ENCODE measurements around the gene CREB3L1.

Gene CREB3L1

GRCh38 chr11:46272816-46273427 is 4.5 kb upstream of the CREB3L1 start:
- no peak for DNase-seq (ENCODE audit: low read depth in 3 of 3)

- DNase-seq (ENCODE audit: low read depth in 3 of 3) = no peak
Observed at GRCh38 chr11:46273511-46274205, 3.8 kb upstream of the CREB3L1 start.

GRCh38 chr11:46275964-46276641 is 1.4 kb upstream of the CREB3L1 start:
- no peak for DNase-seq (ENCODE audit: low read depth in 3 of 3)

DNA sequence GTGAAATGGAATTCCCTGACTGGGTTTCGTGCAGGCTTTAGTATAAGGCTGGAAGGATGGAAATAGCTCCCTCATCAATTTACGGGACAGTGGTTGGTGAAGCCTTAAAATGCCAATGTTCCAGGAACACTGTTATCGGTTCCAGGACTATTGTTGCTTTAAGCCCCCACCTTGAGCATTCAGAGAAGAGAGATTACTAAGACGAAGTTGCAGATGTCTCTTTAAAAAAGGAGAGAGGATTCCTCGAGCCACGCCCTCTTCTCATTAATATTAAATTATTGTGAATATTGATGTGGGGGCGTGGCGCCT is 195 bp upstream of the CREB3L1 start:
- DNase-seq (ENCODE audit: low read depth in 3 of 3) = no peak

- peak in 1 of 3 donors; percentile 38 for DNase-seq (ENCODE audit: low read depth in 3 of 3)
Observed at GRCh38 chr11:46278387-46279125, 1.1 kb downstream of the CREB3L1 start.

GRCh38 chr11:46279126-46280099 is 2.0 kb downstream of the CREB3L1 start:
- no peak for DNase-seq (ENCODE audit: low read depth in 3 of 3)

- no peak for DNase-seq (ENCODE audit: low read depth in 3 of 3)
Observed at GRCh38 chr11:46280706-46281105, 3.2 kb downstream of the CREB3L1 start.

DNA sequence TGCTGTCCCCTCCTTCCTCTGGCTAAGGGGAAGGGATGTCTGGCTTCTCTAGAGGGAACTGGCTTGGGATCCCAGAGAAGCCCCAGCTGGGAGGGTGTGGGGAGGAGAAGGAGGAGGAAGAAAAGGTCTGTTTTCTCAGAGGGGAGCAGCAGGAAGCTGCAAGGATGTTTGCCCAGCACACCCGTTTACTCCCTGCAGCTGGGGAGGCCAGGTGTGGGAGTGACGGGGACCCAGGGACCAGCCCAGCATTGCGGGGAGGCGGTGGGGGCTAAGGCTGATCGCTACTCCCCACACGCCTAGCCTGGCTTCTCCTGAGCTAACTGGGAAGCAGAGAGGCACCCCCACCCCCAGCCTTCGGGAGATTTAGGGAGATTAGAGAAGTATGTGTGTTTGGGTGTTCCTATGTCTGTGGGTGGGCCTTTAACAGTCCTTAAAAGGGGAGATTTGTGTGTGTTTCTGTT is 3.9 kb downstream of the CREB3L1 start:
- no peak for DNase-seq (ENCODE audit: low read depth in 3 of 3)

DNA sequence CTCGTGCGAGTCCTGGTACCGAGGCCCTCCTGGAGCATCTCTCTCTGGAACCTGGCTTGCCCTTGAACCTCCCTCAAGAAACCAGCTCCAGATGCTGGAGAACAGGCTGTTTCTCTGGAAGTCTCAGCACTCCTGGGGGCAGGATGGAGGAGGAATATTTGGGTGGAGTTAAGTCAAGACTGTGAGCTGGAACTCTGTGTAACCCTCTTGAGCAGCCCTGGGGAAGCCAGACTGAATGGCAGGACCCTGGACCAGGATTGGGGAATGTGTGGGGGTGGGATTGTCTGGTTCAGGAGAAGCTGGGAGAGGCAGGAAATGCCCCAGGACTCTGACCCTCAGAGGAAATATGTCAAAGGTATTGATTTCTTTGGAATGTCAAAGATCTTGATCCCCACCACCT is 7.7 kb downstream of the CREB3L1 start:
- DNase-seq (ENCODE audit: low read depth in 3 of 3) = no peak

- DNase-seq (ENCODE audit: low read depth in 3 of 3) = no peak
Observed at GRCh38 chr11:46285594-46286033, 8.2 kb downstream of the CREB3L1 start.

DNA sequence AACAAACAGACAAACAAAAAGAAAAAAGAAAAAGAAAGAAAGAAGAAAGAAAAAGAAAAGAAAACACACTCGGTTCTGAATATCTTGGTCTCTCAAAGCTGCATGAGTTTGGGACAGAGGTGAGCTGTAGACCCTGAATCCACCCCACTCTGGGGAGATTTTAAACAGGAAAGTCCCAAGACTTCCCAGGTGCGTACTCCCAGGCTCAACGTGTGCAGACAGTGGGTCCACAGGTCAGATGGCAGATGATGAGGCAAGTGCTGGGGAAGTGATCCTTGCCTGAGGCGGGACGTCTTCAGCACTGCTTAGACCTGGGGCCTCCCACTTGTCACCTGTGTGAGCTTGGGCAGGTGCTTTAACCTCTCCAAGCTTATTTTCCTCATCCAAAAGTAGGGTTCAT is 9.3 kb downstream of the CREB3L1 start:
- no peak for DNase-seq (ENCODE audit: low read depth in 3 of 3)

- no peak for DNase-seq (ENCODE audit: low read depth in 3 of 3)
Observed at GRCh38 chr11:46288451-46288850, 11.0 kb downstream of the CREB3L1 start.

- DNase-seq (ENCODE audit: low read depth in 3 of 3) = no peak
Observed at GRCh38 chr11:46290011-46290410, 12.5 kb downstream of the CREB3L1 start.

GRCh38 chr11:46290598-46291309 is 13.3 kb downstream of the CREB3L1 start:
- DNase-seq (ENCODE audit: low read depth in 3 of 3) = no peak

DNA sequence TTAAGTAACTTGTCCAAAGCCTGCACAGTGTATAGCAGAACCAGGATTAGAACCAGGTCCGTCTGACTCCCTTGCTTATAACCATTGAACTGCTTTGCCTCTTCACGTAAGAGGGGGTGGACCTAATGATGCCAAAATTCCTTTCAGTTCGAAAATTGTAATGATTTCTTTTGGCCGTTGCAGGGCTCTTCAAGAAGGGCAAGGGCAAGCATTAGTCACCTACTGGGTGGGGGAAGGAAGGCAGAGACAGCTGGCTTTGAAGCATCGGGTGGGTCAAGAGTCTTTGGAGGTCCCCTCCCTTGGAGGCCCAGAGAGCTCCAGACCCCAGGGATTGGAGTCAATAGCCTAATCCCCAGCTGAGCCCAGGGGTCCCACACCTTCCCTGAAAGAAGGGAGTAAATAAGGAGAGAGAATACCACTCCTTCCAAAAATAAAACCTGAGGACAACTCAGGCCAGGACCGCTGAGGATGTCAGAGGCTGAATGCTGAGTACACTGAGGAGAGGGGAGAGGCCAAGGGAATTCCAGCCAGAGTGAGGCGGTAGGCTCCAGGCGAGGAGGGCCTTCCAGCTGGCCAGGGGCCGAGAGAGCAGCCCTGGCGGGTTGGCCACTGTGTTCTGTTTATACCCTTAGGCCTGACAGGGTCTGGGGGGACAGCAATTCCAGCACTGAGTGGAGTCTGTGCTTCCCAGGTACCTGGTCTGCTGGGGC is 14.1 kb downstream of the CREB3L1 start:
- DNase-seq (ENCODE audit: low read depth in 3 of 3) = no peak

- DNase-seq (ENCODE audit: low read depth in 3 of 3) = no peak
Observed at GRCh38 chr11:46293066-46293465, 15.6 kb downstream of the CREB3L1 start.

GRCh38 chr11:46293641-46294103 is 16.2 kb downstream of the CREB3L1 start:
- no peak for DNase-seq (ENCODE audit: low read depth in 3 of 3)

GRCh38 chr11:46294365-46295309 is 17.2 kb downstream of the CREB3L1 start:
- DNase-seq (ENCODE audit: low read depth in 3 of 3) = no peak
